HG02798 (cell line): Measurements from ENCODE around the gene PRKCH.

Experiments used
- ATAC-seq: cut with Tn5 transposase; IDR thresholded peaks from one replicate; pipeline ENCODE4 v1.9.1; 2021; ENCODE audit warnings: mild to moderate bottlenecking; ENCODE audit not compliant: unreplicated experiment, poor library complexity

Gene PRKCH

DNA sequence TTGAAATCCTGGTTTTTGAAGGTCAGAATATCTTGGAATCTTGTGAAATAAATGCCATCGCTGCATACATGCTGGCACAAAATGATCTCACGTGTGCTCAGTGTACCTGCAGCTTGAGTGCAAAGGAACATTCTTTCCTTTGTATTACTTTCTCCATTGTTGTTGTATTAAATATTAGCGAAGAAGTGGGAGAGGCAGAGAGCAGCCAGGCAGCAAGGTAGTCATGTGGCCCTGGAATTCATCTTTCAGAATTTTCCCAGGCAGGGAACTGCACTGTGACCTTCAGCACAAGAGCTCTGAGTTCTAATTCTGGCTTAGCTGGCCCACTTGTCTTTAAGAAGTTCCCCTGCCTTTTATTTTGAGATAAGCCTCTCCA lies 145.5 kb downstream of the PRKCH start:
- ATAC-seq, result no peak

DNA sequence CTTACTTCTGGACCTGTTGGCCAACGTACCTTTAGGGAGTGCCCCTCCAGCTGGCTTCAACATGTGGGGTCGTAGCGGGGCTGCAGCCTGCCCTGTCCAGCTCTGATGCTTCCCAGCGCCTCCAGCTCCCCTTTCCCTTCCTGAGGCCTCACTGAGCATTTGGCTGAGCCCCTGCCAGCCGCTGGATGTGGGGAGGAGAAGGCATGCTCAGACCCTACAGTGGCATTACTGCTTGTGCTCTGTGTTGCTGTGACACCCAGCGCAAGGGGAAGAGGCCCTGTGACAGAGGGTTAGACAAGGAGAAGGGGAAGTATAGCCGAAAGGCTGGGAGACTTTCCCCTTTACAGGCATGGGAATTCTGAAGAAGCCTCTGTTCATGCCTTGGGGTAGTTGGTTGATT lies 145.9 kb downstream of the PRKCH start:
- no peak for ATAC-seq

DNA sequence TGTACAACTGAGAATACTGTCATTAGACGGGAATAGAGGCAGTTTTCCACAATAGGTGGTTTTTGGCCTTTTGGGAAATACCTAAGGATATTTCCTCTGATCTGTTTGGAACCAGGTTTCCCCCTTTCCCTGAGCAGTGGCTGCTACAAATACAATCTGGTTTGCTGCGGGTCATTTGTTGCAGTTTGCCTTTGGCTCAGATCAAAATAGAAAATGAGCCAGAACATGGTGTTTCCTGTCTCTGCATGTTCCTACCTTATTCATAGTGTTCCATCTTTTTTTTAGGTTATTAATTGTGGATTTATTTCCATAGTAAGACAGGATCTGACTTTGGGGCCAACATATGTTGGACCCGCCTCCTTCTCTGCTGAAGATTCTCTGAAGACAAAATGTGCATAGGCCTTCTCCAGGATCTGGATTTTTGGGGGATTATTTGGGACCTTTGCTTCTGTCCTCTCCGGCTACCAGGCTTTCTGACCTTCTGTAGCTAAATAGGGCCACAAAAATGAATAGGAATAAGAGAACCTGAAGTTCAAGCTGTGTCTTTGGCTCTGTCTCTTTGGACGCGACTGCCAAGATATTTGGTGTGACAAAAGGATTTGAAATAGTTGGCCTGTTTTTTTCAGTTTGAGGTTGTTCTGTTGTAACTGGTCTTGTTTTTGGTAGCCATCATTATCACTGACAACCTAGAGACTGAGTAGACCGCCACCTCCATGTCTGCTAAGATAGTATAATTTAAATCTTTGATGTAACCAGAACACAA lies 146.9 kb downstream of the PRKCH start:
- no peak for ATAC-seq

DNA sequence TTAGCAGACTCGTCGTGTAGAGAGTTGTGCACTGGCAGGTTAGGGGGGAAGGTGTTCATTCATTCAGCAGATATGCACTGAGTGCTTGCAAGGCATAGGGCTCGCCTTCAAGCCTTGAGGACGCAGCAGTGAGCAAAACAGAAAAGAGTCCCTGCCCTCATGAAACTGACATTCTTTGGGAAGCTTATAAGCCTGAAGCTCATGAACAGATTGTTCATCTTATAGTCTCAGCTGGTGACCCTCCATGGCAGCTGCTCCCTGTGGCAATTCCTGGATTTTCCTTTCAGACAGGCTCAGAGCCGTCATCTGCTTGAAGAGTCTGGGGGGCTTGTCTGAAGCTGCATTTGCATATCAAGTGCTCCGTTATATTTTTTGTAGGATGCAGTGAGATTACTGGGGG lies 148.4 kb downstream of the PRKCH start:
- no peak for ATAC-seq

DNA sequence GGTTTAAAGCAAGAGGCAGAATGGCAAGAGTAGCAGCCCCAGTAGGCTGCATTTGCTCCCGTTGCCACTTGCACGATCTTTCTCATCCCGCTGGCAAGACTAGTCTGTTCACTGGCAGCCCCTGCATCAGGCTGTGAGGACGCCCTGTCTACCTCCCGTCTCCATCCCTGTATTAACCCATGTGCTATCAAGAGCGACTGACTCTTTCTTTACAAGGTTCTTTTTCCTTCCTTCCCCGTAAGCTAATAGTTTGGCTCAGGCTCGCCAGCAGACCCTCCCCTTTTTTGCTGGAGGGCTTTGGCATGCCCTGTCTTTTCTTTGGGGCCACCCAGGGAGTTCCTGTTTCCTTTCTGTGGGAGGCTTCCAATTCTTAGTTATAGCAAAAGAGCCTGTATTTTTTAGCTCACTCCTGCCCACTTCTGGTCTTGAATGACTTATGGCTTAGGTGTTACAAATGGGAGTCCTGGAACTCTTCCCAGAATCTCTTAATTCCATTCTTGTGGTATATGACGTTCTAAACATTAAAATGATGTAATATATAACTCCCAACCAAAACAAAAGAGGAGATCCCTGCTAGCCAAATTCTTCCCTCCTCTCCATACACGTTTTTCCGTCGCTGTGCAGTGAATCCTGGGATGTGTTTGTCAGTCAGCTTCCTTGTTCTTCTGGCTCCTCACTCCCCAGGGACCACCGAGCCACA lies 149.0 kb downstream of the PRKCH start:
- ATAC-seq, result no peak

DNA sequence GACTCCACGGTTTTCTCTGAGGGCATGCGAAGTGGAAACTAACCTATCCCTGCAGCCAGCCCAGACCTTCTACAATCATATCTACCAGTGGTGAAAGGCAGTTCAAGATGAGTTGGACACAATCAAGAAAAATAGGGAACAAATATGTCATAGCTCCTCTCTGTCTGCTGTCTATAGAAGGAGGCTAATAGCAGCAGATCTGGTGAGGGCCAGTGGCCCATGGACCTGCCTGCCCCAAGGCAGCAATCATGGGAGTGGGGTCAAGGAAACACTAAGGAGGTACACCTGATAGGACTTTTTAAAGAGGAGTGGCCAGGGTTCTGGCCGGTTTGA lies 149.5 kb downstream of the PRKCH start:
- no peak for ATAC-seq

DNA sequence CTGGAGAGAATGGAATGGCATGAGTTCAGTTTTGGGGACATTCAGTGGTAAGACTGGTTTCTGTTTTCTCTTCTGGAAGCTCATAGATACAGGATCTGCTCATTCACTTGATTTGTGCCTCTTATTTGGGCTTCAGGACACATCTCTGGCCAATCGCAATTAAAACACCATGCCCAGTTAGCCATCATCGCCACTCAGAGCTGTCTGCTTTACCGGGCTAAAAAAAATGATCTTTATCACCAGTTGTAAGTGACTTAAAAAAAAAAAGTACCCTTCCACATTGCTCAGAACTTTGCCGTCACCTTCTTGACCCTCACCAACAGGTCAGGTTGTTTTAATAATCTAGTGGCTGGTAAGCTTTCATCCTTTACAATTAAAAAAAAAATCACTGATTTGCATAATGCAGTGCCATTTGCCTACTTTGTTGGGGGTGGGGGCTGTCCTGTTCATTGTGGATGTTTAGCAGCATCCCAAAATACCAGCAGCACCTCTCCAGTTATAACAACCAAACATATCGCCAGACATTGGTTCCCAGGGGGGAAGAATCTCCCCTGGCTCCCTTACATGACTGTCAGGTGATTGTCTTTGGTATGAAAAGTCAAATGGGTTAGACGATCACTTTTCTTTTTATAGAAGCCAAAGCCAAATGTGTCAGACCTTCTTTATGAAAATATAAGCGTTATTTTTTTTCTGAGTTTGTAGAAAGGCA lies 150.1 kb downstream of the PRKCH start:
- ATAC-seq, result no peak

DNA sequence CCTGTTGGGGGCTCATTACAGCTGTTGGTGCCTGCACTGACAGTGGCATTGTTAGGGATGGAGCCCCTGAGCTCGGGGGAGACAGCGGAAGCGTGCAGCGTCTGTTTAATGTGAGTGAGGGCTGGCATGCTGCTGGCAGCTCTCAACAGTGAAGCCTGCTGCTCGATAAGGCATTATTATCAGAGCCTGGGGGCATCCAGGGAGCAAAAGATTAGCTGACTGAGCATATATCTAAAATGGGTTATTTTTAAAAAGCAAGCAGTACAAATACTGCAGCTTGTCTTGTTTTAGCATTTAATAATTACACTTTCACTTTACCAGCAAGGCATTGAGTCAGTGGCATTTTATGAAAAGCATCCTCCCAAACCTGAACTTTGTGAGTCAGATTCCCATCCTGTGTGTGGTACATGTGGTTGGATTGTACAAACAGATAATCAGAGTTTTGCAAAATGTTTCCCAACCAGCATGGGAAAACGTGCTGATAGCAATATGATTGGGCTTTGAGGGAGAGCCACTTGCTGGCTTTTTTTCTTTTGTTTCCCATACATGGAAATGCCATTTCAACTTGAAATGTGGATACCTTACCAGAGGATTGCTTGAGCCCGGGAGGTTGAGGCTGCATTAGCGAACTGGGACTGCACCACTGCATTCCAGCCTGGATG lies 150.8 kb downstream of the PRKCH start:
- ATAC-seq, result no peak

DNA sequence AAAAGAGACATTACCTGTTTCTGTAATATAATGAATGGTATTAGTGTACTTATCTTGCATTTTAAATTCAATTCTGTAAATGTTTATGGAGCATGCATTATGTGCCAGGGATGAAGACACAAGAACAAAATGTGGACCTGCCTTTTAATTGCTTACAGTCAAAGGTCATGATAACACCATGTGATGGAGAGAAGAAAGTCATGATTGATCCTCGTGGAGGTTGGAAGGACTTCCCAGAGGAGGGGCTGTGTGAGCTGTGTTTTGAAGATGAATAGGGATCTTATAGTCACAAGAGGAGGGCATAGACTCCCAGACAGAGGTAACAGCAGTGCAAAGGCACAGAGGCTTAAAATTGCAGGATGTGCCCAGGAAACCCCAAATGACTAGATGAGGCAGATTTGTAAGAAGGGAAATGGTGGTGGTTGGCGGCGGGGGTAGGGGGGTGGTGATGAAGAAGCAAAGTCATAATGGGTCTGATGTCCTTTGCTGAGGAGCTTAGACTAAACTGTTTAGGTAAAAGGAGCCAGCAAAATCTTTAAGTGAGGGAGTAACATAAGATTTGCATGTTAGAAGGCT lies 151.5 kb downstream of the PRKCH start:
- no peak for ATAC-seq

DNA sequence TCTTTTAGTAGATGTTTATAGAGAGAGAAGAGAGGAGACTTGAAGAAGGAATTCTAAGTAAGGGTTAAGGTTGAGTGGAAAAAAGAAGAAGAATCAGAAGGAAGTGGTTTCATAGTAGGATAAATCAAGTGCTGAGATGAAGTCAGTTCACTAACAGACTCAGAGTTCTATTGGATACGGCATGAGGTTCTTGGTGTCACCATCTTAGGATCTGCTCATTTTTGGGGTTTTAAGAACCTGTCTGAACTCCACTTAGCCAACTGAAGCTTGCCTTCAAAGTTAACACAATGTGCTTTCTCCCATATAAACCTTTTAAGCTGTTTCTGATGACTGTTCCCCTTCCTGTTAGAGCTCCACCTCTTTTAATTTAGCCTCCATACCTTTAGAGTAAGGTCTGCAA lies 152.6 kb downstream of the PRKCH start:
- ATAC-seq, result no peak

DNA sequence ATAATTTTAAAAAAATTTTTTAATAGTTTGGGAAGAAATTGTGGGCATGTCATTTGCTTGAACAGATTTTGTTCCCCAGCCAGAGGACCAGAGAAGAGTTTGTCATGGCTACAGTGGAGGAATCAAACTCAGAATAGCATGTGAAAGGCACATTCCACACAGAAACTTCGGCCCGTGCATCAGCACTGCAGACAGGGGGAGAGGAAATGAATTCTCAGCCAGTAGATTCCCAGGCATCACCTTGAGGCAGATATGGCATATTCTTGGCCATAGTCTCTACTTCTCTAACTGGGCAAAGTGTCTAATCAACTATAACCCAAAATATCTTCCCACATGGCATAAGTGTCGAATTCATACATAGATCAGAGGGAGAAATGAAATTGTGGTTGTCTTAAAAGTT lies 153.3 kb downstream of the PRKCH start:
- no peak for ATAC-seq

DNA sequence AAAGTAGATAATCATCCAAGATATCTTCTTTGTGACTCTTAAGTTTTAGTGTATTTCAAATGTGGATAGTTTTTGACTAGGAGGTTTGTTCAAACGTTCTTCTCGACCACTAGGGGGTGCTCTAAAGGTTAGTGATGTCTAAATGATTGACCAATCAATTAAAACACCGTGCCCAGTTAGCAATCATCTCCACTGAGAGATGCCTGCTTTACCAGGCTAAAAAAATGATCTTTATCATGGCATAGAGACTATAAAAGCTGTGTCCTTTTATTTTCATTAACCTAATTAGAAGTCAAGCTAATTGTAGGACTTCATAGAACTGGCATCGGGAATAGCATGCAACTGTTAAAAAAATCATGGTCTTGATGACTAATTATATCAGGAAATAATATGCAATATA lies 153.9 kb downstream of the PRKCH start:
- ATAC-seq, result no peak

DNA sequence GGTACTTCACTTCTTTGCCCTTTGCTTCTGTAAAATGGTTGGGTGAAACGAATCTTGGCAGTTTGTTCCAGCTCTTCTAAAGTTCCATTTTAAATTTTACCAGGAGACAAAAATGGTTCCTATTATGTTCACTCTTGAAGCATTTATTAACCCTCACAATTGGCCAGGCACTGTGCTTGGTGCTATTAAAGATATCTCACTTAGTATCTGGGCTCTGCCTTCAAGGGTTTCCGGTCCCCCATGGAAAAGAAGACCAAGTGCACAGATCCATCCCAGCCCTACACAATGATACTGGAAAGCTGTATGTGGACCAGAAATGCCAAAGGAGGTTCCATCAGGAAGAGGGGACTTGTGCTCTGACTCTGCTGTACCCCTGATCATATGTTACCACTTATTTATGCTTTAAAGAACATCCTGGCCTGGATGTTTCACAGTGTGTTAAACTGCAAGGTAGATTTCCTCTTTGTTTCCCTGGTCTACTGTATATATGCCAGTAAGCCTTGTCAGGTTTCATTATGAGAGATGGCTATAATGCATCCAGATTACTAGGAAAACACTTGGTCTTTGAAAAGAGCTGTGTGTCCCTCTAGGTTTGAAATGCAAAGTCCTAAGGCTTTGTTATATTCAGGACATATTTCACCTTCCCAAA lies 154.8 kb downstream of the PRKCH start:
- ATAC-seq, result no peak

DNA sequence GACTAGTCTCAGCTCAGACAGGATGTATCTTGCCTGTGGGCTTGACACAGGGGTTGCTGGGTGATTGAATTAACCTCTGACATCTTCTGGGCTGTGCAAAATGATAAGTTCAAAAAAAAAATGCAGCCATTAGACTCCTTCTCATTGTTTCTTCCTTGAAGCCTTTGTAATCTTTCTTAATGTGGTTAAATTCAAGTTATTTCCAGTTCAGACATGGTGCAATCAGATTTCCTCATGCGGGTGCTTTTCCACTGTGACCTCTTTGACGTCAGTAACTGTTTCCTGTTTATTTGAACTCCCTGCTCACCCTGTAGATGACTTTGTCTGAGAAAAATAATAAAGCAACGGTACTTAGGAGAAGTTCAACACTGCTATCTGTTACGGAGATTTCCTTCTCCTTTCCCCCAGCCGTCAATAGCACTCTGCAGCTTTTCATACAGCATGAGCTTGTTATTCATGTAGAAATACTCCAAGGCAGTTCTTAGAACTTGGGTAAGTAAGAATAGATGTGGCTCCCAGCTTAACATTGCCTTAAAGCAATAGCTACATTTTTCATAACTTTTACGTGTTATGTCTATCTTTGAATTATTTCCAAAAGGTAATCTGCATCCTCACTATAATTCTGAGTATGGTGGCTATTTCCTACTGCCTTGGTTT lies 155.5 kb downstream of the PRKCH start:
- no peak for ATAC-seq

DNA sequence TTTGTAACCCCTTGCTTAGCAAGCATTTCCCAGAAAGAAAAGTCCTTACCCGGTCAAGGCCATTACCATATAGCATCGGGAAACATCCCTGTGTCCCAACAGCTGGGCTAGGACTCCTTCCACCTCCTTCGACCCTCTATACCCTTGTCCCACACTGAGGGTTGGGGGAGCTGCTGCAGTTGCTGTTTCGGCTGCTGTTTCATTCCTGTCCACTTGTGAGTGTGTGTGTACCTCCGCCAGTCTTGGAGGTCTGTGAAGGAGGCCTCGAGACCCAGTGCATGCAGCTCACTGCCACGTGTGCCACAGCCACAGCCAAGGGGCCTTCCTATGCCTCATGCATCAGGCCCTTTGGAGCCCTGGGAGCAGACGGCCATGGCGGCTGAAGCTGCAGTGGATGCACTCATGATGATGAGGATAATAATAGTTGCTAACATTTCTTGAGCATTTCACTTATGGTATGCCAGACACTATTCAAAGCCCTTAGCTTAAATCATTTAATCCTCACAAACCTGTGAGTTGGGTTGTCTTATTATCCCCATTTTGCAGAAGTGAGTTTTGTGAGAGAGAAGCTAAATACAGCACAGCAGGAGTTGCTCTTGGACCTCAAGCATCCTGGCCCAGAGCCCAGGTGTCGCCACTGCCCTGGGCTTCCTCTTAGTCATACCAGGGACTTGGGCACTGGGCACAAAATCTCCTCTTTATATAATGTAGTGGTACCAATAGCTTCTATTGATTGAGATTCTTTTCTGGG lies 156.5 kb downstream of the PRKCH start:
- peak; percentile 33 for ATAC-seq

DNA sequence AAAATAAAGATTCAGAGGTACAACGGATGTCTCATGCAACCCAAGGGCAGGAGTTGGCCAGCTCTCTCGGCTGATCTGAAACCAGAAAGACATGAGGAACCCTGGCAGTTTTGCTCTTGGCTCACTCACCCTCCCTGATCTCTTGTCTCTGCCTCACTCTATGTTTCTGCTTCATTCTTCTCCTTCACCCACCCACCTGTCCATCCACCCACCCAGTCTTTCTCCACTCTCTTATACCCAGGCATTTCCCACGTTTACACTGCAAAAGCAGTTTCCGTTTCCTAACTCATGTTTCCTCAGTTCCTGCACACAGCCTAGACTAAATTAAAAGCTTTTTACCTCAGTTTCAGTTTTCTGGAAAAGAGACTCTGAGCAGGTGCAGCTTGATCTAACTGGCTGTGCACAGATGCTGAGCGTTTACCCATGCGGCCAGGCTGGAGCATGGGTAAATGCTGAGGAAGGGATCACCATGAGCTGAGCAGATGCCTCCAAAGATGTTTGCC lies 157.6 kb downstream of the PRKCH start:
- ATAC-seq, result peak; percentile 60

DNA sequence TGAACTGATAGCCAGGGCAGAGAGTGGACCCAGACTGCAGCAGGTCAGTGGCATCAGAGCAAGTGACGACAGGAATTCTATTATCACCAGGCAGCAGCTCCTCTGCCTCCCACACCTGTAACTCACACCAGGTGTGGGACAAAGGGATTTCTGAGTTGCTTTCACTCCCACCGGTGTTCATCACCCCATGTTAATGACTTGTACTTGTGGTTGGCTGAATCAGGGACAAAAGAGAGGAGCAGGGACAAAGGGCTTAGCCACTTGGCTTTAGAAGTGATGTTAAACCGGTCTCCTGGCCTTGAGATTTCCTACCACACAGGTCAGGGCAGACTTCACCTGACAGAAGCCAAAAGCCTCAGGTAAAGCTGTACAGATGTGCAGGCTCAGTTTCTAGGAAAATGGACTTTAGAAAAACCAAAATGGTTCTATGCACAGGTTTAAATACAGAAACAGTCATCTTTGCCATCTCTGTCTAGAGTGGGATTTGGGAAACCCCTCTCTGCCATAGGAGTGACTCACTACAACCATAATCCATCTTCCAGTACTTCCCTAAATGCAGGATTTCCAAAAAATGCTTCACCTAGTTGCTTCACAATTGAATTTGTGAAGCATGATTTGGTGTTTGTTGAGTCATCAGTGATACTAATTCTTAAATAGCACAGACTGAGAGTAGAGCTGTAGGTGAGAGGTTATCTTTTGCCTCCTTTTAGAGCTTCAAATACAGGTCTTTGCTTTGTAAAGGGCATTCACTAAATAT lies 158.5 kb downstream of the PRKCH start:
- ATAC-seq, result no peak

DNA sequence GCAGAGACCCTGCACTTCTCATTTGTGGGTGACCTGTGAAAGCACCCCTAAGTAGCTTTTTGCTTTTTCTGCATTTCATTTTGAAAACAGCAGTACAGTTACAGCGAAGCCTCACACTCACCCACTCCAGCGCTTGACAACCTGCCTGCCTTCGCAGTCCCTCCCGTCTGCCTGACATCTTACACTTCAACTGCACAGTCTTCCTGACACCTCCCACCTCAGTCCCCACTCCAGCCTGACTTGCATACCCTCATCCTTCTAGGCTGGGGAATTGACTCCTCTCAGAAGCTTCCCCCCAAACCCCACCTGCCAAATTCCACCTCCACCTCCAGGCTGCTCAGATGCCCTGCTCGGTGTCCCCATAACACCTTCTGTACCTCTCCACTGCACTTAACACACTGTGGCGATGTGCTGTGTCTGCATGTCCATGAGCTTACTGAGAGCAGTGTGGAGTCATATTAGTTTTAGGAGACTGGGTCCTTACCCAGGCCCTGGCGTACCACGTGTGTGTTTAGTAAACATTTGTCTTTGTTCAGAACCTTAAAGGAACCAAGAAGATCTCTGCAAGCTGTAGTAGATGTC lies 159.4 kb downstream of the PRKCH start:
- no peak for ATAC-seq
